Pancreas (tissue), 10 donors: ENCODE results near the gene SCN8A. TPM values are rescaled to one million over a fixed set of nuclear protein-coding genes. Genes with fewer than 3 reads are reported as not detected.

Source experiments
- ATAC-seq, 4 donors: fragments of 200-7000 bp; cut with Tn5 transposase; one replicate each; pipeline versions ENCODE4 v1.8.0 to v1.9.1; 2020; ENCODE audit warnings: mild to moderate bottlenecking in 4 of 4, moderate library complexity in 4 of 4
- DNase-seq, 6 donors: peaks; one replicate each; pipeline ENCODE4 v3.0.0-alpha.2; 2020
- FAIRE-seq: peaks from 2 replicates; lab custom pipeline; 2012; peaks lifted over from hg19 to GRCh38; lab: Jason Lieb, UNC
- H3K27ac ChIP-seq, 4 donors: fragments of 200-600 bp; sonication (generic); 1 replicate in 3 of 4; 2 replicates in 1 of 4; pipeline versions ENCODE4 v1.5.0 to v1.8.0; 2020
- H3K27me3 ChIP-seq, 4 donors: fragments of 200-600 bp; one replicate each; pipeline ENCODE4 v1.8.0; 2021
- H3K36me3 ChIP-seq, 3 donors: fragments of 200-600 bp; sonication (generic) in 1 of 3; one replicate each; pipeline versions ENCODE4 v1.5.0 to v1.8.0; 2020 to 2021
- H3K4me1 ChIP-seq, 3 donors: fragments of 200-600 bp; one replicate each; pipeline ENCODE4 v1.8.0; 2021
- H3K4me3 ChIP-seq, 4 donors: fragments of 200-600 bp; sonication (generic) in 2 of 4; one replicate each; pipeline versions ENCODE4 v1.5.0 to v1.8.0; 2020 to 2021
- H3K9me3 ChIP-seq, 4 donors: fragments of 200-600 bp; one replicate each; pipeline ENCODE4 v1.8.0; 2021
- WGBS, 2 donors: extraction: QIAGEN DNeasy Blood & Tissue Kit; methylation state at CpG; one replicate each; pipeline ENCODE4 v1.1.7; 2013; 5-methylcytosine and 5-hydroxymethylcytosine counted together
- intact Hi-C, 3 donors: fragments of 100-400 bp; cut with DNase I; formaldehyde crosslinking; loops; one replicate each; pipeline versions ENCODE4 v1.11.1 to v1.14.2; 2022
- polyA plus RNA-seq, 2 donors: library from polyadenylated mRNA; stranded (reverse); fragments of 200-250 nt; gene quantifications; one replicate each; pipeline ENCODE4 v1.2.3, GENCODE V29; 2013
- total RNA-seq, 6 donors: library from RNA; stranded (reverse); fragmentation: NEBNext Ultra II Directional in 4 of 6; extraction: Animal tissue kit (Norgen Biotek cat#: 25700) in 4 of 6; gene quantifications; one replicate each; pipeline versions ENCODE4 v1.2.1 to v1.2.4, GENCODE V29; 2021 to 2023
- TF ChIP-seq, protein P1 (sequence below), 4 donors: fragments of 200-600 bp; sonication (generic) in 3 of 4; IDR thresholded peaks; one replicate each; pipeline versions ENCODE4 v1.5.0 to v1.8.0; 2021; ENCODE audit warnings: antibody characterized with exemption in 4 of 4
- donor health status: healthy with polysubstance abuse.
- donor health status: DM: no; HTN: no; CAD: no; lungs with moderate emphysema.
- donor health status: DM: no; HTN: no; CAD: no.
- donor health status: control.
- donor health status: control.
- donor health status: Bipolar disorder and iron deficiency.
- donor health status: DM: yes; HTN: yes; CAD: no.
- donor health status: DM: no; HTN: no; CAD: no.
- donor health status: DM: no; HTN: no; CAD: no.
- donor health status: DM: yes; HTN: yes; CAD: no.

SCN8A gene
- total and polyA plus RNA-seq, 8 donors, result 1.9 to 3.2 (median 2.3) TPM

DNA sequence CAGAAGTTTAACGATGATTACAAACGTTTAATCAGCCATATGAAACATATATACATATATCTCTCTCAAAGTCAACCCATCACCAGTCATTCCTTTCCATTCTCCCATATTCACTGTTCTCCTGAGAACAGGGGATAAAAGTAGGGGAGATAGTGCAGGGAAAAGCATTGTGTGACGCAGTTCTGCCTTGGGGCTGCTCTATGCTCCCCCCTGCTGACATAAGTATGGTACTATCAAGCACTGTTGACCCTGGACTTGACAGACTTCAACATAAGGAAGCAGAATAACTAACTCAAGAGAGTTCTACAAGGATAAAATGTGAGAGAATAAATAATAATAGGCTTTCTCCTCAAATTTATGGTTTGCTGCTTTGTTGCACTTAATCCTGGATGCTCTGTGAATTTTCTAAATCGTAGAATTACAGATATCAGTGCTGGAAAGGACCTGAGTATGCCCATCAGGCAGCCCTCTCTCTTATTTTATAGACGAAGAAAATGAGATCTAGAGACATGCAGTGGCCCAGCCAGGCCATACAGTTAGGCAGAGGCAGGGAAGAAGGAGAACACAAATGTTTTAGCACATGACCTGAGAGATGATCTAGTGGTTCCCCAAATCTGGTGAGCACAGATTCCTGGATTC, 87.2 kb downstream of the SCN8A start:
- no peak for FAIRE-seq
- intact Hi-C loops, result no loop called here
- H3K4me1 ChIP-seq, result peaks cover 0 to 5% (median 4%) of the 10 kb centered on the region in 3 donors
- WGBS, 2 donors, result 41 to 45% methylated on average over 5 of the region's 5 CpGs
- DNase-seq, result peak in 4 of 6 donors; percentile 38 to 61 (median 53)
- no peak overlapping the region for H3K27ac ChIP-seq
- H3K27me3 ChIP-seq, result no peaks in the 10 kb centered on the region
- H3K9me3 ChIP-seq, result no peaks in the 10 kb centered on the region
- TF ChIP-seq, protein P1, sequence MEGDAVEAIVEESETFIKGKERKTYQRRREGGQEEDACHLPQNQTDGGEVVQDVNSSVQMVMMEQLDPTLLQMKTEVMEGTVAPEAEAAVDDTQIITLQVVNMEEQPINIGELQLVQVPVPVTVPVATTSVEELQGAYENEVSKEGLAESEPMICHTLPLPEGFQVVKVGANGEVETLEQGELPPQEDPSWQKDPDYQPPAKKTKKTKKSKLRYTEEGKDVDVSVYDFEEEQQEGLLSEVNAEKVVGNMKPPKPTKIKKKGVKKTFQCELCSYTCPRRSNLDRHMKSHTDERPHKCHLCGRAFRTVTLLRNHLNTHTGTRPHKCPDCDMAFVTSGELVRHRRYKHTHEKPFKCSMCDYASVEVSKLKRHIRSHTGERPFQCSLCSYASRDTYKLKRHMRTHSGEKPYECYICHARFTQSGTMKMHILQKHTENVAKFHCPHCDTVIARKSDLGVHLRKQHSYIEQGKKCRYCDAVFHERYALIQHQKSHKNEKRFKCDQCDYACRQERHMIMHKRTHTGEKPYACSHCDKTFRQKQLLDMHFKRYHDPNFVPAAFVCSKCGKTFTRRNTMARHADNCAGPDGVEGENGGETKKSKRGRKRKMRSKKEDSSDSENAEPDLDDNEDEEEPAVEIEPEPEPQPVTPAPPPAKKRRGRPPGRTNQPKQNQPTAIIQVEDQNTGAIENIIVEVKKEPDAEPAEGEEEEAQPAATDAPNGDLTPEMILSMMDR (IDR thresholded peaks at IDR 0.05), result peak; percentile 51 to 67 (median 58)
- peak overlapping the region in 1 of 4 donors; percentile 23 for H3K4me3 ChIP-seq
- no peaks in the 10 kb centered on the region for H3K36me3 ChIP-seq
- peak; percentile 96 to 99 (median 98) for ATAC-seq

- ATAC-seq (peak in 2 of 4 donors; percentile 4 to 6), FAIRE-seq (no peak), DNase-seq (no peak)
- peak overlapping the region in 2 of 4 donors; percentile 71 to 83 for H3K27ac ChIP-seq
- TF ChIP-seq, protein P1 (IDR thresholded peaks at IDR 0.05), result no peak
- H3K9me3 ChIP-seq, result no peaks in the 10 kb centered on the region
- intact Hi-C loops, result no loop called here
- WGBS, 2 donors, result 40 to 48% methylated on average over 2 of the region's 2 CpGs
- no peaks in the 10 kb centered on the region for H3K27me3 ChIP-seq
- no peaks in the 10 kb centered on the region for H3K36me3 ChIP-seq
- H3K4me1 ChIP-seq, result peaks cover 10 to 21% (median 20%) of the 10 kb centered on the region in 3 donors
- H3K4me3 ChIP-seq, result no peak overlapping the region
These were observed 91.9 kb downstream of the SCN8A start for GRCh38 chr12:51682981-51683380.

DNA sequence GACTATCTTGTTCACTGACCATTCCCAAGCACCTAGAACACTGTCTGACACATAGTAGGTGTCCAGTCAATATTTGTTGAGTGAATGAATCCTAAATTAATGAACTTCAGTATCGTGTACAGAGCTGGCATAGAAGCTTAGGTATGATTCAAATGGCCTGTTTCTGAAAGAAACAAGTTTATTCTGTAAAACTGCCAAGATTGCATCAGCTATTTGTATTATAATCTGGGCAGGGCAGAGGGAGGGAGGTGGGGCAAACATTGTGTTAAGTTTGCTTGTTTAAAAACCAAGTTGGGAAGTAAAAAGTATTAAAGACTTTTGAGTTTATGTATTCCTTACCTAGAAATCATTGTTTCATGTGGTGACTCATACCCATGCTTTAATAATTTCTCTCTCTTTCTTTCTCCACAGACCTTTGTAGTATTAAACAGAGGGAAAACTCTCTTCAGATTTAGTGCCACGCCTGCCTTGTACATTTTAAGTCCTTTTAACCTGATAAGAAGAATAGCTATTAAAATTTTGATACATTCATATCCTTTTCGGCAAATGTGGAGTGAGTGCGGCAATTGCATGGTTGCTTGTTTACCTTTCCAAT, 92.8 kb downstream of the SCN8A start:
- Histone ChIP-seq H3K9me3 (no peaks in the 10 kb centered on the region), H3K4me1 (peaks cover 10 to 21% (median 20%) of the 10 kb centered on the region in 3 donors), H3K27me3 (no peaks in the 10 kb centered on the region), H3K4me3 (no peak overlapping the region), H3K36me3 (no peaks in the 10 kb centered on the region), H3K27ac (peak overlapping the region; percentile 17 to 83 (median 45))
- TF ChIP-seq, protein P1 (IDR thresholded peaks at IDR 0.05), result no peak
- DNase-seq, result peak in 4 of 6 donors; percentile 28 to 53 (median 38)
- peak; percentile 89 to 97 (median 96) for ATAC-seq
- WGBS, 2 donors, result 12 to 14% methylated on average over 4 of the region's 4 CpGs
- intact Hi-C loops, result no loop called here
- FAIRE-seq, result no peak

DNA sequence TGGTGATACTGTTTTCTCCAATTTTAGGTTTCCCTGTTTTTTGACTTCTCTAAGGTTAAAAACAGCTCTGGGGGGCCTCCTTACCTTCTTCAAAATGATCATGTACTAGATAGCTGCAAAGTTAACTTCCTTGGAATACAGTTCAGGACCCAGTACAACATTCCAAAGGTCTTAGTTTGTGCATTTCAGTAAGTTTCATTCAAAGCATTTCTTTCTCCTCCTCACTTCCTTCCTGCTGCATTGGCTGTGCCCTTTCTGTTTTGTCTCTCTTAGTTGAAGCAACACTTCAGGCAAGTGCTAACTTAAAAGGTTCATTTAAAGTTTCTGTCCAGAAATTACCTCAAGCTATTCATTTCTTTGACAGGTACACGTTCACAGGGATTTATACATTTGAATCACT, 95.7 kb downstream of the SCN8A start:
- H3K4me3 ChIP-seq, result no peak overlapping the region
- H3K4me1 ChIP-seq, result peaks cover 10 to 27% (median 21%) of the 10 kb centered on the region in 3 donors
- FAIRE-seq (no peak), ATAC-seq (no peak), DNase-seq (no peak)
- H3K27me3 ChIP-seq, result no peaks in the 10 kb centered on the region
- no peak overlapping the region for H3K27ac ChIP-seq
- intact Hi-C loops, result no loop called here
- 78 to 80% methylated on average over 1 of the region's 1 CpG for WGBS, 2 donors
- H3K36me3 ChIP-seq, result no peaks in the 10 kb centered on the region
- no peaks in the 10 kb centered on the region for H3K9me3 ChIP-seq
- TF ChIP-seq, protein P1 (IDR thresholded peaks at IDR 0.05), result no peak

DNA sequence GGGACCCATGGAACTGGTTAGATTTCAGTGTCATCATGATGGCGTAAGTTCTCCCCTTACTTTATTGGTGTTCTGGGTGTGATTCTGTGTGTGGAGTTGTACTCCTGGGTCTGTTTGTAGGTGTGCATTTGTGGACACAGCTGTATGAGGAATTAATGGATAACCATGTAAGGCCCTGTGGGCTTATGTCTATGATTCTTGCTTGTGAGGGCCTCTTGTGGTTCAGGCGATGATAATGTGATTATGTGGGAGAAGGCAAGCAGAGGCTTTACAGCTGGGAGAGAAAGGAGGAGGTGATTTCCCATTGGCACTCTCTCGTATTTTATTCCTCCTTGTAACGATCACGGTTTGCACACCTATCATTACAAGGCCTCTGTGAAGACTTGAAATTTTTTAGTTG, 96.1 kb downstream of the SCN8A start:
- H3K4me3 ChIP-seq, result no peak overlapping the region
- H3K27ac ChIP-seq, result no peak overlapping the region
- TF ChIP-seq, protein P1 (IDR thresholded peaks at IDR 0.05), result no peak
- peaks cover 10 to 27% (median 21%) of the 10 kb centered on the region in 3 donors for H3K4me1 ChIP-seq
- FAIRE-seq (no peak), DNase-seq (no peak), ATAC-seq (no peak)
- H3K9me3 ChIP-seq, result no peaks in the 10 kb centered on the region
- no peaks in the 10 kb centered on the region for H3K36me3 ChIP-seq
- H3K27me3 ChIP-seq, result no peaks in the 10 kb centered on the region
- intact Hi-C loops, result no loop called here
- WGBS, 2 donors, result 90 to 94% methylated on average over 5 of the region's 5 CpGs
